ENCODE data around the gene RFX7.

Gene RFX7

GRCh38 chr15:56202701-56203100 is 41.0 kb downstream of the RFX7 start:
- TF ChIP-seq REST (IDR thresholded peaks at IDR 0.05; ENCODE audit: low read depth) (no peak), YY1 (IDR thresholded peaks at IDR 0.05; ENCODE audit: low read depth) (no peak), NFIC (IDR thresholded peaks at IDR 0.05) (no peak), EGR1 (IDR thresholded peaks at IDR 0.05) (no peak), MAX (IDR thresholded peaks at IDR 0.05) (no peak), USF1 (IDR thresholded peaks at IDR 0.05) (no peak), TCF12 (IDR thresholded peaks at IDR 0.05; ENCODE audit: low read depth) (no peak), TEAD4 (IDR thresholded peaks at IDR 0.05) (no peak), TAF1 (IDR thresholded peaks at IDR 0.05; ENCODE audit: low read depth) (no peak), EP300 (IDR thresholded peaks at IDR 0.05; ENCODE audit: borderline replicate concordance) (no peak), CEBPB (IDR thresholded peaks at IDR 0.05) (no peak)

- TF ChIP-seq MAX (IDR thresholded peaks at IDR 0.05) (no peak), EP300 (IDR thresholded peaks at IDR 0.05; ENCODE audit: borderline replicate concordance) (no peak), CREB1 (IDR thresholded peaks at IDR 0.05; ENCODE audit: low read depth) (no peak), CEBPB (IDR thresholded peaks at IDR 0.05) (no peak), ZBTB7A (IDR thresholded peaks at IDR 0.05; ENCODE audit: low read depth) (no peak), RAD21 (IDR thresholded peaks at IDR 0.05; ENCODE audit: low read depth) (no peak), FOXM1 (IDR thresholded peaks at IDR 0.05; ENCODE audit: borderline replicate concordance, low read depth) (no peak), YY1 (IDR thresholded peaks at IDR 0.05; ENCODE audit: low read depth) (no peak), REST (IDR thresholded peaks at IDR 0.05; ENCODE audit: low read depth) (no peak), USF1 (IDR thresholded peaks at IDR 0.05) (no peak), EGR1 (IDR thresholded peaks at IDR 0.05) (no peak), TCF12 (IDR thresholded peaks at IDR 0.05; ENCODE audit: low read depth) (no peak), NFIC (IDR thresholded peaks at IDR 0.05) (no peak), TAF1 (IDR thresholded peaks at IDR 0.05; ENCODE audit: low read depth) (no peak), TEAD4 (IDR thresholded peaks at IDR 0.05) (no peak)
Observed at GRCh38 chr15:56199038-56199437, 44.6 kb downstream of the RFX7 start.

GRCh38 chr15:56194035-56194434 is 49.6 kb downstream of the RFX7 start:
- TF ChIP-seq TAF1 (IDR thresholded peaks at IDR 0.05; ENCODE audit: low read depth) (no peak), CREB1 (IDR thresholded peaks at IDR 0.05; ENCODE audit: low read depth) (no peak), YY1 (IDR thresholded peaks at IDR 0.05; ENCODE audit: low read depth) (no peak), REST (IDR thresholded peaks at IDR 0.05; ENCODE audit: low read depth) (no peak)

GRCh38 chr15:56192659-56193442 is 50.8 kb downstream of the RFX7 start:
- no peak for TF ChIP-seq EP300 (IDR thresholded peaks at IDR 0.05; ENCODE audit: borderline replicate concordance)
- no peak for TF ChIP-seq YY1 (IDR thresholded peaks at IDR 0.05; ENCODE audit: low read depth)
- no peak for TF ChIP-seq MAX (IDR thresholded peaks at IDR 0.05)
- no peak for TF ChIP-seq CREB1 (IDR thresholded peaks at IDR 0.05; ENCODE audit: low read depth)
- TF ChIP-seq USF1 (IDR thresholded peaks at IDR 0.05): no peak
- TF ChIP-seq CEBPB (IDR thresholded peaks at IDR 0.05): no peak
- TF ChIP-seq TAF1 (IDR thresholded peaks at IDR 0.05; ENCODE audit: low read depth): no peak

Measured in Ishikawa (cell line).